GM19238 (cell line): Measurements from ENCODE around the gene EXOSC7.

Experiments
- DNase-seq: peaks from one replicate; pipeline ENCODE4 v3.0.0; 2011; ENCODE audit warnings: low spot score; ENCODE audit not compliant: insufficient read length

The EXOSC7 gene

GRCh38 chr3:45054196-45054857, 78.3 kb downstream of the EXOSC7 start:
- DNase-seq = no peak

GRCh38 chr3:45055032-45055410, 79.0 kb downstream of the EXOSC7 start:
- no peak for DNase-seq

- DNase-seq = no peak
These were observed 79.5 kb downstream of the EXOSC7 start for GRCh38 chr3:45055411-45056143.

GRCh38 chr3:45056608-45057301, 80.7 kb downstream of the EXOSC7 start:
- no peak for DNase-seq

GRCh38 chr3:45057557-45057956, 81.5 kb downstream of the EXOSC7 start:
- no peak for DNase-seq

GRCh38 chr3:45059132-45059531, 83.1 kb downstream of the EXOSC7 start:
- no peak for DNase-seq

- no peak for DNase-seq
These were observed 84.3 kb downstream of the EXOSC7 start for GRCh38 chr3:45060165-45060892.
